K562 treated with DMSO at 1 percent for 24 hours (cell line): ENCODE measurements around the gene BMP2. TPM values are rescaled to one million over a fixed set of nuclear protein-coding genes. Genes with fewer than 3 reads are reported as not detected.

Experiments used
- total RNA-seq: library from RNA; unstranded; fragments of 300-600 nt; gene quantifications from 2 replicates; pipeline ENCODE4 v1.2.3, GENCODE V29; 2022; ENCODE audit warnings: low read depth; ENCODE audit not compliant: insufficient read depth

BMP2 gene
- 0.22 and 0.27 TPM in 2 replicates for total RNA-seq

GRCh38 chr20:6767536-6768227, at the start of gene BMP2:
BMP2 (plus strand) TSS chr20:6767686; CDS start chr20:6770127, 2,441 bp downstream.

